GM23338 (cell line): ENCODE results near the gene NFATC3. TPM values are rescaled to one million over a fixed set of nuclear protein-coding genes. Genes with fewer than 3 reads are reported as not detected.

Experiments
- ATAC-seq: fragments of 200-7000 bp; cut with Tn5 transposase; 3 replicates; pipeline ENCODE4 v1.9.1; 2020
- DNase-seq: peaks from one replicate; pipeline ENCODE4 v3.0.0-alpha.2; 2015; ENCODE audit warnings: low spot score
- H2AFZ ChIP-seq: fragments of 200-600 bp; sonication (generic); 2 replicates; pipeline ENCODE4 v1.8.0; 2016; ENCODE audit warnings: antibody characterized with exemption, mild to moderate bottlenecking, moderate library complexity
- H3F3A ChIP-seq: fragments of 200-600 bp; sonication (generic); replicated peaks from 2 replicates; pipeline ENCODE4 v1.8.0; 2017; ENCODE audit warnings: antibody characterized with exemption, mixed run types, low read depth
- H3K27ac ChIP-seq: fragments of 200-600 bp; sonication (generic); 2 replicates; pipeline ENCODE4 v1.6.1; 2016; ENCODE audit warnings: low read depth
- H3K27me3 ChIP-seq: fragments of 200-600 bp; sonication (generic); 2 replicates; pipeline ENCODE4 v1.8.0; 2016; ENCODE audit warnings: mild to moderate bottlenecking, mixed run types, moderate library complexity; ENCODE audit not compliant: insufficient read depth
- H3K36me3 ChIP-seq: fragments of 200-600 bp; sonication (generic); 2 replicates; pipeline ENCODE4 v1.8.0; 2016; ENCODE audit warnings: mild to moderate bottlenecking; ENCODE audit not compliant: insufficient read depth
- H3K4me1 ChIP-seq: fragments of 200-600 bp; sonication (generic); 2 replicates; pipeline ENCODE4 v1.8.0; 2016; ENCODE audit warnings: mild to moderate bottlenecking, moderate library complexity; ENCODE audit not compliant: insufficient read depth
- H3K4me2 ChIP-seq: fragments of 200-600 bp; sonication (generic); 2 replicates; pipeline ENCODE4 v1.7.1; 2017; ENCODE audit warnings: mixed run types
- H3K4me3 ChIP-seq: fragments of 200-600 bp; sonication (generic); 2 replicates; pipeline ENCODE4 v1.6.1; 2016; ENCODE audit warnings: mixed run types
- H3K79me2 ChIP-seq: fragments of 200-600 bp; sonication (generic); replicated peaks from 2 replicates; pipeline ENCODE4 v1.8.0; 2017; ENCODE audit warnings: mild to moderate bottlenecking; ENCODE audit not compliant: insufficient read depth
- H3K9me2 ChIP-seq: fragments of 200-600 bp; sonication (generic); 2 replicates; pipeline ENCODE4 v1.8.0; 2017; ENCODE audit not compliant: insufficient read depth
- H4K20me1 ChIP-seq: fragments of 200-600 bp; sonication (generic); replicated peaks from 2 replicates; pipeline ENCODE4 v1.8.0; 2017; ENCODE audit warnings: mild to moderate bottlenecking; ENCODE audit not compliant: insufficient read depth
- H3K27ac Mint-ChIP-seq: 2 replicates; pipeline ENCODE4 v1.8.0; 2020; ENCODE audit warnings: inconsistent platforms, mild to moderate bottlenecking, moderate library complexity, mixed read lengths
- H3K27me3 Mint-ChIP-seq: 3 replicates; pipeline ENCODE4 v1.8.0; 2022; ENCODE audit warnings: low read depth, mild to moderate bottlenecking, moderate library complexity, mixed read lengths, inconsistent platforms; ENCODE audit not compliant: insufficient read depth, poor library complexity
- H3K36me3 Mint-ChIP-seq: 3 replicates; pipeline ENCODE4 v1.8.0; 2021; ENCODE audit warnings: low read depth, mild to moderate bottlenecking, inconsistent platforms, moderate library complexity, mixed read lengths
- H3K4me1 Mint-ChIP-seq: 3 replicates; pipeline ENCODE4 v1.8.0; 2020; ENCODE audit warnings: mild to moderate bottlenecking, inconsistent platforms, mixed read lengths
- H3K4me3 Mint-ChIP-seq: 3 replicates; pipeline ENCODE4 v1.8.0; 2021; ENCODE audit warnings: moderate library complexity, mild to moderate bottlenecking, inconsistent platforms, mixed read lengths
- H3K9me3 Mint-ChIP-seq: 3 replicates; pipeline ENCODE4 v1.8.0; 2020; ENCODE audit warnings: moderate library complexity, mild to moderate bottlenecking, inconsistent platforms, mixed read lengths
- CREB1 ChIP-seq: fragments of 250-450 bp; sonication (Bioruptor Pico); IDR thresholded peaks from 2 replicates; pipeline ENCODE4 v1.5.0; 2020; ENCODE audit warnings: low read depth, mild to moderate bottlenecking, moderate library complexity
- CTCF ChIP-seq, 2 experiments: fragments of 200-600 bp in 1 of 2; sonication (generic) in 1 of 2; conservative IDR thresholded peaks; 2 replicates each; pipeline versions ENCODE4 v1.5.1 to v1.6.1; 2016 to 2017; ENCODE audit warnings: antibody characterized with exemption in 2 of 2, low read depth in 2 of 2, mild to moderate bottlenecking in 2 of 2, moderate library complexity in 1 of 2
- ETS1 ChIP-seq: IDR thresholded peaks from 2 replicates; pipeline ENCODE4 v1.6.1; 2016; ENCODE audit warnings: antibody characterized with exemption
- EZH2 ChIP-seq: fragments of 200-600 bp; sonication (generic); IDR thresholded peaks from one replicate; pipeline ENCODE4 v1.8.0; 2017; ENCODE audit warnings: antibody characterized with exemption, mild to moderate bottlenecking, low read depth; ENCODE audit not compliant: unreplicated experiment
- EZH2phosphoT487 ChIP-seq: fragments of 200-600 bp; sonication (generic); IDR thresholded peaks from one replicate; pipeline ENCODE4 v1.8.1; 2018; ENCODE audit warnings: antibody characterized with exemption; ENCODE audit not compliant: unreplicated experiment
- JUNB ChIP-seq: IDR thresholded peaks from one replicate; pipeline ENCODE4 v1.6.1; 2016; ENCODE audit warnings: antibody characterized with exemption; ENCODE audit not compliant: unreplicated experiment
- POLR2AphosphoS5 ChIP-seq: IDR thresholded peaks from 2 replicates; pipeline ENCODE4 v1.6.1; 2016; ENCODE audit warnings: antibody characterized with exemption, low read depth
- STAT1 ChIP-seq: IDR thresholded peaks from one replicate; pipeline ENCODE4 v1.6.1; 2016; ENCODE audit warnings: antibody characterized with exemption; ENCODE audit not compliant: unreplicated experiment
- ZNF114 ChIP-seq: fragments of 250-450 bp; sonication (Bioruptor Pico); IDR thresholded peaks from 2 replicates; pipeline ENCODE4 v1.5.0; 2020; ENCODE audit warnings: mild to moderate bottlenecking, moderate library complexity
- ZNF331 ChIP-seq: fragments of 250-450 bp; sonication (Bioruptor Pico); IDR thresholded peaks from 2 replicates; pipeline ENCODE4 v1.5.0; 2020; ENCODE audit warnings: low read depth, mild to moderate bottlenecking, moderate library complexity
- ZNF462 ChIP-seq: fragments of 250-450 bp; sonication (Bioruptor Pico); IDR thresholded peaks from 2 replicates; pipeline ENCODE4 v1.5.0; 2020; ENCODE audit warnings: mild to moderate bottlenecking, moderate library complexity
- polyA plus RNA-seq: library from polyadenylated mRNA; unstranded; fragments of >200 nt; fragmentation: Nextera tagmentation; extraction: Ambion mirVana; gene quantifications from 2 replicates; pipeline ENCODE4 v1.2.1, GENCODE V29; 2016
- total RNA-seq: library from RNA; depleted of rRNA; stranded (reverse); fragments of >200 nt; shearing (Covaris generic); gene quantifications from 2 replicates; pipeline ENCODE4 v1.2.3, GENCODE V29; 2014

Gene NFATC3
- total and polyA plus RNA-seq, 2 experiments from 2014 or later, result 9.2 to 40.9 TPM

DNA sequence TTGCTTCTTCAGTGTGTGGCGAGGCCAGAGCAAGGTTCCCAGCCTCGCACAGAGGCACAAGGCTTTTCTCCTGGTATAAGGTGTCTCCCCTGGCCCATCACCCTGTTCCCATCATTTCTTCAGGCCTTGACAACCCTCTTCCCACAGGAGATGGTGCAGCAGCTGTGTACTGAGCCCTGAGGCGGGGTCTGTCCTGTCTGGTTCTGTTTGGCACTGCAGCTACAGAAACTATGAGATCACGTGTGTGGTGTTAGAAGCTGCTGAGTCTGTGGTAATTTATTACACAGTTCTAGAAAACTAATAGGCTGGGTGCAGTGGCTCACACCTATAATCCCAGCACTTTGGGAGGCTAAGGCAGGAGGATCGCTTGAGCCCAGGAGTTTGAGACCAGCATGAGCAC lies 167.2 kb downstream of the NFATC3 start (continued):
- TF ChIP-seq ZNF114, result no peak
- TF ChIP-seq JUNB, result no peak
- no peak for TF ChIP-seq POLR2AphosphoS5
- no peak for TF ChIP-seq EZH2

DNA sequence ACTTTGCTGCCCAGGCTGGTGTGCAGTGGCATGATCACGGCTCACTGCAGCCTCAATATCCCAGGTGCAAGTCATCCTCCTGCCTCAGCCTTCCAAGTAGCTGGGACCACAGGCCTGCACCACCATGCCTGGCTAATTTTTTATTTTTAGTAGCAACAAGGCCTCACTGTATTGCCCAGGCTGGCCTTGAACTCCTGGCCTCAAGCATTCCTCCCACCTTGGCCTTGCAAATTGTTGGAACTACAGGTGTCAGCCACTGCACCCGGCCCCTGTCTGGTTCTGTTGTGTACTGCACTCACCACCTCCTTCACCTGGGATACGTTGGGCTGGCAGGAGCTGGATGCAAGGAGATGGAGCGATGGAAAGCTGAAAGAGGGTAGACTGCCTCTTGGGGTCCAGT lies 168.6 kb downstream of the NFATC3 start:
- Histone ChIP-seq H3K79me2 (no peaks in the 10 kb centered on the region), H3F3A (no peaks in the 10 kb centered on the region), H3K36me3 (no peaks in the 10 kb centered on the region), H3K27me3 (no peaks in the 10 kb centered on the region), H3K4me3 (no peak overlapping the region), H3K9me2 (no peaks in the 10 kb centered on the region), H3K4me2 (no peak overlapping the region), H2AFZ (no peak overlapping the region), H4K20me1 (no peaks in the 10 kb centered on the region), H3K27ac (no peak overlapping the region), H3K4me1 (no peaks in the 10 kb centered on the region)
- Mint-ChIP-seq H3K4me1 (no peaks in the 10 kb centered on the region; the same call in 2 of the 3 replicates), H3K9me3 (no peaks in the 10 kb centered on the region), H3K4me3 (no peak overlapping the region), H3K27ac (no peak overlapping the region), H3K27me3 (peaks cover 4% of the 10 kb centered on the region), H3K36me3 (peaks cover 2% of the 10 kb centered on the region; the same call in 1 of the 3 replicates)
- DNase-seq (no peak), ATAC-seq (no peak)
- no peak for TF ChIP-seq ZNF331 (CRISPR knock-in tag)
- TF ChIP-seq EZH2phosphoT487, result no peak

DNA sequence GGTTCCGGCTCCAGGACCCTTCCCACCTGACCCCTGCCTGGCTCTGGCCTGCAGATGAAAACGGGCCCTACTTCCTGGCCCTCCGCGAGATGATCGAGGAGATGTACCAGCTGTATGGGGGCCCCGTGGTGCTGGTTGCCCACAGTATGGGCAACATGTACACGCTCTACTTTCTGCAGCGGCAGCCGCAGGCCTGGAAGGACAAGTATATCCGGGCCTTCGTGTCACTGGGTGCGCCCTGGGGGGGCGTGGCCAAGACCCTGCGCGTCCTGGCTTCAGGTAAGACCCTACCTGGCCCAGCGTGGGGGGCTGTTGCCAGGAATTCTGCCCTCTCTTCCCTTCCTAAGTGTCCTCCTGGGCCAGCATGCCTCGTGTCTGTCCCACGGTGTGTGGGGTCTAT lies 170.5 kb downstream of the NFATC3 start:
- no peaks in the 10 kb centered on the region; the same call in 2 of the 3 replicates for H3K4me1 Mint-ChIP-seq
- H3K4me1 ChIP-seq, result no peaks in the 10 kb centered on the region
- peaks cover 1% of the 10 kb centered on the region for H3K27me3 Mint-ChIP-seq
- H3K36me3 ChIP-seq, result no peaks in the 10 kb centered on the region
- H3K36me3 Mint-ChIP-seq, result peaks cover 2% of the 10 kb centered on the region; the same call in 1 of the 3 replicates
- no peaks in the 10 kb centered on the region; the same call in 1 of the 2 replicates for H4K20me1 ChIP-seq
- no peaks in the 10 kb centered on the region for H3K79me2 ChIP-seq
- no peak overlapping the region for H3K4me2 ChIP-seq
- ATAC-seq, result no peak
- no peak overlapping the region for H3K27ac ChIP-seq
- H3K4me3 ChIP-seq, result no peak overlapping the region
- H3K9me3 Mint-ChIP-seq, result no peaks in the 10 kb centered on the region
- no peak overlapping the region for H3K27ac Mint-ChIP-seq
- H3K27me3 ChIP-seq, result no peaks in the 10 kb centered on the region
- H3F3A ChIP-seq, result no peaks in the 10 kb centered on the region
- no peak overlapping the region for H2AFZ ChIP-seq
- H3K4me3 Mint-ChIP-seq, result no peak overlapping the region
- no peak for DNase-seq
- H3K9me2 ChIP-seq, result no peaks in the 10 kb centered on the region
- TF ChIP-seq CTCF (conservative IDR thresholded peaks at IDR 0.05; ENCODE audit: low read depth in 2 of 2) (no peak), POLR2AphosphoS5 (no peak), ZNF114 (no peak), JUNB (no peak), ZNF331 (CRISPR knock-in tag) (no peak), ETS1 (no peak), ZNF462 (CRISPR knock-in tag) (no peak), CREB1 (no peak), EZH2phosphoT487 (no peak), EZH2 (no peak), STAT1 (no peak)
